Tibial nerve (tissue), 4 donors: ENCODE data around the gene JAKMIP1. TPM values are rescaled to one million over a fixed set of nuclear protein-coding genes. Genes with fewer than 3 reads are reported as not detected.

Experiments used
- DNase-seq, 2 donors: peaks; one replicate each; pipeline ENCODE4 v3.0.0-alpha.2; 2019; ENCODE audit warnings: low spot score in 2 of 2
- H3K27ac ChIP-seq, 4 donors: fragments of 200-600 bp; sonication (generic) in 3 of 4; one replicate each; pipeline ENCODE4 v1.5.1; 2017 to 2019; ENCODE audit warnings: mild to moderate bottlenecking in 1 of 4
- H3K27me3 ChIP-seq, 2 donors: fragments of 200-600 bp; sonication (generic) in 1 of 2; one replicate each; pipeline versions ENCODE4 v1.5.1 to v1.6.0; 2017 to 2019
- H3K36me3 ChIP-seq, 3 donors: fragments of 200-600 bp; sonication (generic); one replicate each; pipeline ENCODE4 v1.5.1; 2018 to 2019
- H3K4me1 ChIP-seq, 4 donors: fragments of 200-600 bp; sonication (generic) in 3 of 4; one replicate each; pipeline ENCODE4 v1.5.1; 2017 to 2019
- H3K4me3 ChIP-seq, 4 donors: fragments of 200-600 bp; sonication (generic) in 3 of 4; one replicate each; pipeline ENCODE4 v1.5.1; 2017 to 2019; ENCODE audit warnings: mild to moderate bottlenecking in 1 of 4, moderate library complexity in 1 of 4
- H3K9me3 ChIP-seq, 4 donors: fragments of 200-600 bp; sonication (generic) in 3 of 4; one replicate each; pipeline ENCODE4 v1.5.1; 2017 to 2019
- EP300 ChIP-seq, 2 donors: sonication (generic); formaldehyde crosslinking; IDR thresholded peaks; one replicate each; pipeline ENCODE4 v1.6.1; 2017; ENCODE audit warnings: antibody characterized with exemption in 2 of 2, mild to moderate bottlenecking in 1 of 2
- POLR2A ChIP-seq, 2 donors: fragments of 450-650 bp; IDR thresholded peaks; one replicate each; pipeline ENCODE4 v1.6.1; 2017; ENCODE audit warnings: antibody characterized with exemption in 2 of 2, mild to moderate bottlenecking in 2 of 2, moderate library complexity in 2 of 2
- WGBS, 2 donors: methylation state at CpG; one replicate each; pipeline ENCODE4 v1.1.5; 2018; 5-methylcytosine and 5-hydroxymethylcytosine counted together
- total RNA-seq, 4 donors: library from RNA; depleted of rRNA; stranded (reverse); fragments of >200 nt; gene quantifications; one replicate each; pipeline ENCODE4 v1.1.0, GENCODE V29; 2016
- TF ChIP-seq, protein P1 (sequence below), 5 experiments: fragments of 200-600 bp in 3 of 5; fragments of 450-650 bp in 2 of 5; sonication (generic) in 3 of 5; IDR thresholded peaks; one replicate each; pipeline ENCODE4 v1.5.1; 2016 to 2019; ENCODE audit warnings: antibody characterized with exemption in 5 of 5, mild to moderate bottlenecking in 3 of 5, moderate library complexity in 2 of 5

Gene JAKMIP1
- total RNA-seq, 4 donors from 2014 or later, result 0.30 to 2.5 (median 1.2) TPM

DNA sequence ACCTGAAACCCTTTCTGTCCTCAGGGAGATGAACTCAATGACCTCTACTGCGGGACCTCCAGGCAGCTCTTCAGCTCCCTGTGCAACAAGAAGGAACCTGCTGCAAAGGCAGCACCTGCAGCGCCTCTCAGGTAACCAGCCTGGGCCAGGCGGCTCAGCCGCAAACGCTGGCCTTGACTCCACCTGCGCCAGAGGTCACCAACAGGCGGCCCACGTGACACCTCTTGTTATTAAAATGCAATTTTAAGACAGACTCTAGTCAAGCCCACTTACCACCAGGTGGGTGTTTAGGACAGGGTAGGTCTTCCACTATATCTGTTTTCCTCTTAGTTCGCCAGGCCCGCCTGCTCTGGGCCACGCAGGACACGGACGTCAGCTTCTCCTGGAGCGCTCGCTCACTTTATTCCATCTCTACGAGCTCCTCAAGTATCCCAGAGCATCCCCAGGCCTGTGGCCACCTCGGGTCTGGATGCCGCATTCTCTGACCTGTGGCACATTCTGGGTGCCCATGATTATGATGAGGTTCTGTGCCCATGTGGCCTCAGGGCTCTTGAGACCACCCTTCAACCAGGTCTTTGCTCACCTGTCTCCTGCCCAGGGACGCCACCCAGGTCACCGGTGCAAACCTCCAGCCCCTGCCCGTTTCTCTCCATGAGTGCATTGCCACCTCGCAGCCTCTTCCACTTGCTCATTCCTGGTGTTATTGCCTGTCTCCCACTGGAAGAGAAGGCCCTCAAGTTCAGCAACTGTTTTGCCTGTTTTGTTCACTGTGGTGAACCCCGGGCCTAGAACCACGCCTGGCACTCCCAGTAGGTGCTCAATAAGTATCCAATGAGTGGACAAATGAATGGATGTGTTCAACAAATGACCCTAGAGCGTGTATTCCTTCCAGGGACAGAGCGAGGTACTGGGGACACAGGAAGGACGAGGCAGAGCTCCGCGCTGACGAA, 32.8 kb upstream of the JAKMIP1 start:
- Histone ChIP-seq H3K27ac (no peak overlapping the region), H3K4me1 (no peaks in the 10 kb centered on the region), H3K4me3 (no peak overlapping the region), H3K9me3 (no peaks in the 10 kb centered on the region), H3K36me3 (no peaks in the 10 kb centered on the region), H3K27me3 (no peaks in the 10 kb centered on the region)
- DNase-seq, result no peak
- TF ChIP-seq, protein P1, sequence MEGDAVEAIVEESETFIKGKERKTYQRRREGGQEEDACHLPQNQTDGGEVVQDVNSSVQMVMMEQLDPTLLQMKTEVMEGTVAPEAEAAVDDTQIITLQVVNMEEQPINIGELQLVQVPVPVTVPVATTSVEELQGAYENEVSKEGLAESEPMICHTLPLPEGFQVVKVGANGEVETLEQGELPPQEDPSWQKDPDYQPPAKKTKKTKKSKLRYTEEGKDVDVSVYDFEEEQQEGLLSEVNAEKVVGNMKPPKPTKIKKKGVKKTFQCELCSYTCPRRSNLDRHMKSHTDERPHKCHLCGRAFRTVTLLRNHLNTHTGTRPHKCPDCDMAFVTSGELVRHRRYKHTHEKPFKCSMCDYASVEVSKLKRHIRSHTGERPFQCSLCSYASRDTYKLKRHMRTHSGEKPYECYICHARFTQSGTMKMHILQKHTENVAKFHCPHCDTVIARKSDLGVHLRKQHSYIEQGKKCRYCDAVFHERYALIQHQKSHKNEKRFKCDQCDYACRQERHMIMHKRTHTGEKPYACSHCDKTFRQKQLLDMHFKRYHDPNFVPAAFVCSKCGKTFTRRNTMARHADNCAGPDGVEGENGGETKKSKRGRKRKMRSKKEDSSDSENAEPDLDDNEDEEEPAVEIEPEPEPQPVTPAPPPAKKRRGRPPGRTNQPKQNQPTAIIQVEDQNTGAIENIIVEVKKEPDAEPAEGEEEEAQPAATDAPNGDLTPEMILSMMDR (IDR thresholded peaks at IDR 0.05), result no peak
- no peak for TF ChIP-seq POLR2A (IDR thresholded peaks at IDR 0.05)
- no peak for TF ChIP-seq EP300 (IDR thresholded peaks at IDR 0.05)
- WGBS, 2 donors, result 86 to 90% methylated on average over 29 to 30 of the region's 30 CpGs

DNA sequence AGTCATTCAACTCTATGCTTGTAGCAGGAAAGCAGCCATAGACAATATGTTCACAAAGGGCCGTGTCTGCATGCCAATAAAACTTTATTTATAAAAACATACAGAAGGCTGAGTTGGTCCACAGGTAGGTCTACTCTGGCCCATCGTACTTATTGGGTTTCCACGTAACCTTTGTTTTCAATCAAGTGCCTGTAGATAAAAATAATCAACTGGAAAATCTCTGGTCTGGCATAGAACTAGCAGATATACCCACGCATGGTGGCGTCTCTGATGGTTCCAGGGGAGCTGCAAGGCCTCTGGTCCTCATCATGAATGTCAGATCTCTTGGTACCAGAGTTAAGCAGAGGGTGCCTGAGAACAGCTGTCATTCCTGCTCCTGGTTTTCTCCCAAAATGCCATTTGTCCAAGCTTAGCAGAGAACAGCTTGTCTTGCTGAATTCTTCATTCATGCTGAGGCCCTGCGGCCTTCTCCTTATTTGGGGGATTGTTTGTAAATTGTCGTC, 31.4 kb upstream of the JAKMIP1 start:
- no peaks in the 10 kb centered on the region for H3K9me3 ChIP-seq
- no peaks in the 10 kb centered on the region for H3K36me3 ChIP-seq
- no peak overlapping the region for H3K4me3 ChIP-seq
- no peaks in the 10 kb centered on the region for H3K27me3 ChIP-seq
- 65 to 77% methylated on average over 7 of the region's 7 CpGs for whole genome bisulfite sequencing, 2 donors
- DNase-seq, result no peak
- no peak overlapping the region for H3K27ac ChIP-seq
- H3K4me1 ChIP-seq, result no peaks in the 10 kb centered on the region
- TF ChIP-seq POLR2A (IDR thresholded peaks at IDR 0.05), result no peak
- no peak for TF ChIP-seq EP300 (IDR thresholded peaks at IDR 0.05)
- TF ChIP-seq, protein P1 (IDR thresholded peaks at IDR 0.05), result no peak

DNA sequence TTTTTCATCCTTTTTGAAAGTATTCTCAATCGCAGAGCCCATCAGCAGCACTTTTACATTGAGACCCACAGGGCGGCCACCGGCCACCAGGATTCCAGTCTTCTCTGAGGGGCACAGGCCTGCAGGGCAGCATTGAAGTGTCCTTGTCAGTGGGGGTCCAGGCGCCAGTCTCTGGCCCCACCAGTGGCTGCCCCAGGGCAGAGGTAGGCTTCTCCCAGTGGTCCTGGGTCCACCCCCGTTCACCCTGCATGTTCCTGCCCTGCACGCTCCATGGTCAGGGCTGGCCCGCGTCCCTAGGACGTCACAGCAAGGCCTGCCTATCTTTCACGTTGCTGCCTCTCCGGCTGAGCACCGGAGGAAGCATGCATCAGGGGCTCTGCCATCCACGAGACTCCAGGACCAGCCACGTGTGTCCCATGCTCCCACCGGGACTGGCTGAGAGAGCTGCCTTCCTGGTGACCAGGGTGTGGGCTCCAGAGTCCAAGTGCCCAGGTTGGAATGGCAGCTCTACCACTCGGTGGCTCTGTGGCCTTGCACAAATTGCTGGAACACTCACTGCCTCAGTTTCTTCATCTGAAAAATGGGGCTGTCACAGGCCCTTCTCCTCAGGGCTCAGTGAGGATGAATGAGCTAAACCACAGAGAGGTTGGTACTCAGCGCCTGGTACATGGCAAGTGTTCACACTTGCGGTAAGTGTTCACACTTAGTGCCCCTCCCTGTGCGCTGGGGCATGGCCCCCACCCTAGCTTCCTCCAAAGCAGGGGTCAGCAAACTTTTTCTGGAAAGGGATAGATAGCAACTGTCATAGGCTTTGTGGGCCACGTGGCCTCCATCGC, 30.7 kb upstream of the JAKMIP1 start:
- DNase-seq, result no peak
- Histone ChIP-seq H3K4me3 (no peak overlapping the region), H3K27me3 (no peaks in the 10 kb centered on the region), H3K36me3 (no peaks in the 10 kb centered on the region), H3K9me3 (no peaks in the 10 kb centered on the region), H3K4me1 (no peaks in the 10 kb centered on the region), H3K27ac (no peak overlapping the region)
- TF ChIP-seq POLR2A (IDR thresholded peaks at IDR 0.05) (no peak), EP300 (IDR thresholded peaks at IDR 0.05) (no peak)
- TF ChIP-seq, protein P1 (IDR thresholded peaks at IDR 0.05), result no peak
- WGBS, 2 donors, result 87 to 90% methylated on average over 18 to 21 of the region's 21 CpGs

DNA sequence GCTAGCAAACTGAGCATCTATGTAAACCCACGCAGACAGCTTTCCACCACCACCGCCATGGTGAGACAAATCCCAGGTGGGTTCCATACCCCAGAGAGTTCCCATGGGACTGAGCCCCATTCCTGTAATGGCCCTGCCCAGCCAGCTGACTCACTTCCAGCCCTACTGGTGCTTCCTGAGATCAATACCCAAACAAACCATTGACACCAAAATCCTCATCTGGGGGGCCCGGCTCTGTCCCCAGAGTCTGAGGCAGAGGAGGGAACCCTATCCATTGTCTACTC, 30.1 kb upstream of the JAKMIP1 start:
- DNase-seq, result no peak
- no peaks in the 10 kb centered on the region for H3K4me1 ChIP-seq
- no peaks in the 10 kb centered on the region for H3K27me3 ChIP-seq
- TF ChIP-seq, protein P1 (IDR thresholded peaks at IDR 0.05), result no peak
- TF ChIP-seq EP300 (IDR thresholded peaks at IDR 0.05) (no peak), POLR2A (IDR thresholded peaks at IDR 0.05) (no peak)
- no peak overlapping the region for H3K27ac ChIP-seq
- H3K36me3 ChIP-seq, result no peaks in the 10 kb centered on the region
- no peak overlapping the region for H3K4me3 ChIP-seq
- 47 to 61% methylated on average over 3 of the region's 3 CpGs for WGBS, 2 donors
- H3K9me3 ChIP-seq, result no peaks in the 10 kb centered on the region
